Transverse colon (tissue), 3 donors: ENCODE results near the gene TAMALIN.

Source experiments
- EP300 ChIP-seq: sonication (generic); formaldehyde crosslinking; IDR thresholded peaks from one replicate; pipeline ENCODE4 v1.6.1; 2017; ENCODE audit warnings: antibody characterized with exemption, low read depth
- TF ChIP-seq, protein P1 (sequence below), 5 experiments: fragments of 200-600 bp in 3 of 5; fragments of 450-650 bp in 2 of 5; sonication (generic) in 3 of 5; IDR thresholded peaks; 1 replicate in 2 of 5; 2 replicates in 3 of 5; pipeline ENCODE4 v1.5.1; 2016 to 2017; ENCODE audit warnings: antibody characterized with exemption in 5 of 5, inconsistent platforms in 3 of 5, mild to moderate bottlenecking in 2 of 5, moderate library complexity in 1 of 5

DNA sequence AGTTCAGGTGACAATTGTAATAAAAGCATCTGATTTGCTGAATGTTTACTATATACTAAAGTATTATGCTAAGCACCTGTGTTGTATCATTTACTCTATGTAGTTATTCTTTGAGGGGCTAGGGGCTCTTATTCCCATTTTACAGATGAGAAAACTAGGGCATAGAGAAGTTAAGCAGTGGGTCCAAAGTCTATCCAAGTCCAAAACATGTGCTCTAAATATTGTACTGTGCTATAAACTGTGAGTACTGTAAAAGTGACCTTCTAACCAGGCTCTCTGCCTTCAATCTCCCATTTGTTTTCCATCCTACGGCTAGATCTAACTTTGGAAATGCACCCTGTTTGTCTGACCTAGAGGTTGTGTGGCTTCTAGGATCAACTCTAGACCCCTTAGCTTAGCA is 46.3 kb upstream of the TAMALIN start:
- TF ChIP-seq EP300: no peak
- TF ChIP-seq, protein P1, sequence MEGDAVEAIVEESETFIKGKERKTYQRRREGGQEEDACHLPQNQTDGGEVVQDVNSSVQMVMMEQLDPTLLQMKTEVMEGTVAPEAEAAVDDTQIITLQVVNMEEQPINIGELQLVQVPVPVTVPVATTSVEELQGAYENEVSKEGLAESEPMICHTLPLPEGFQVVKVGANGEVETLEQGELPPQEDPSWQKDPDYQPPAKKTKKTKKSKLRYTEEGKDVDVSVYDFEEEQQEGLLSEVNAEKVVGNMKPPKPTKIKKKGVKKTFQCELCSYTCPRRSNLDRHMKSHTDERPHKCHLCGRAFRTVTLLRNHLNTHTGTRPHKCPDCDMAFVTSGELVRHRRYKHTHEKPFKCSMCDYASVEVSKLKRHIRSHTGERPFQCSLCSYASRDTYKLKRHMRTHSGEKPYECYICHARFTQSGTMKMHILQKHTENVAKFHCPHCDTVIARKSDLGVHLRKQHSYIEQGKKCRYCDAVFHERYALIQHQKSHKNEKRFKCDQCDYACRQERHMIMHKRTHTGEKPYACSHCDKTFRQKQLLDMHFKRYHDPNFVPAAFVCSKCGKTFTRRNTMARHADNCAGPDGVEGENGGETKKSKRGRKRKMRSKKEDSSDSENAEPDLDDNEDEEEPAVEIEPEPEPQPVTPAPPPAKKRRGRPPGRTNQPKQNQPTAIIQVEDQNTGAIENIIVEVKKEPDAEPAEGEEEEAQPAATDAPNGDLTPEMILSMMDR (IDR thresholded peaks at IDR 0.05): no peak
